GM23338 (cell line): ENCODE measurements around the gene ITPRID1. TPM values are rescaled to one million over a fixed set of nuclear protein-coding genes. Genes with fewer than 3 reads are reported as not detected.

Source experiments
- ATAC-seq: fragments of 200-7000 bp; cut with Tn5 transposase; 3 replicates; pipeline ENCODE4 v1.9.1; 2020
- DNase-seq: peaks from one replicate; pipeline ENCODE4 v3.0.0-alpha.2; 2015; ENCODE audit warnings: low spot score
- H2AFZ ChIP-seq: fragments of 200-600 bp; sonication (generic); 2 replicates; pipeline ENCODE4 v1.8.0; 2016; ENCODE audit warnings: antibody characterized with exemption, mild to moderate bottlenecking, moderate library complexity
- H3F3A ChIP-seq: fragments of 200-600 bp; sonication (generic); replicated peaks from 2 replicates; pipeline ENCODE4 v1.8.0; 2017; ENCODE audit warnings: antibody characterized with exemption, mixed run types, low read depth
- H3K27ac ChIP-seq: fragments of 200-600 bp; sonication (generic); 2 replicates; pipeline ENCODE4 v1.6.1; 2016; ENCODE audit warnings: low read depth
- H3K27me3 ChIP-seq: fragments of 200-600 bp; sonication (generic); 2 replicates; pipeline ENCODE4 v1.8.0; 2016; ENCODE audit warnings: mild to moderate bottlenecking, mixed run types, moderate library complexity; ENCODE audit not compliant: insufficient read depth
- H3K36me3 ChIP-seq: fragments of 200-600 bp; sonication (generic); 2 replicates; pipeline ENCODE4 v1.8.0; 2016; ENCODE audit warnings: mild to moderate bottlenecking; ENCODE audit not compliant: insufficient read depth
- H3K4me1 ChIP-seq: fragments of 200-600 bp; sonication (generic); 2 replicates; pipeline ENCODE4 v1.8.0; 2016; ENCODE audit warnings: mild to moderate bottlenecking, moderate library complexity; ENCODE audit not compliant: insufficient read depth
- H3K4me2 ChIP-seq: fragments of 200-600 bp; sonication (generic); 2 replicates; pipeline ENCODE4 v1.7.1; 2017; ENCODE audit warnings: mixed run types
- H3K4me3 ChIP-seq: fragments of 200-600 bp; sonication (generic); 2 replicates; pipeline ENCODE4 v1.6.1; 2016; ENCODE audit warnings: mixed run types
- H3K79me2 ChIP-seq: fragments of 200-600 bp; sonication (generic); replicated peaks from 2 replicates; pipeline ENCODE4 v1.8.0; 2017; ENCODE audit warnings: mild to moderate bottlenecking; ENCODE audit not compliant: insufficient read depth
- H3K9me2 ChIP-seq: fragments of 200-600 bp; sonication (generic); 2 replicates; pipeline ENCODE4 v1.8.0; 2017; ENCODE audit not compliant: insufficient read depth
- H4K20me1 ChIP-seq: fragments of 200-600 bp; sonication (generic); replicated peaks from 2 replicates; pipeline ENCODE4 v1.8.0; 2017; ENCODE audit warnings: mild to moderate bottlenecking; ENCODE audit not compliant: insufficient read depth
- H3K27ac Mint-ChIP-seq: 2 replicates; pipeline ENCODE4 v1.8.0; 2020; ENCODE audit warnings: inconsistent platforms, mild to moderate bottlenecking, moderate library complexity, mixed read lengths
- H3K27me3 Mint-ChIP-seq: 3 replicates; pipeline ENCODE4 v1.8.0; 2022; ENCODE audit warnings: low read depth, mild to moderate bottlenecking, moderate library complexity, mixed read lengths, inconsistent platforms; ENCODE audit not compliant: insufficient read depth, poor library complexity
- H3K36me3 Mint-ChIP-seq: 3 replicates; pipeline ENCODE4 v1.8.0; 2021; ENCODE audit warnings: low read depth, mild to moderate bottlenecking, inconsistent platforms, moderate library complexity, mixed read lengths
- H3K4me1 Mint-ChIP-seq: 3 replicates; pipeline ENCODE4 v1.8.0; 2020; ENCODE audit warnings: mild to moderate bottlenecking, inconsistent platforms, mixed read lengths
- H3K4me3 Mint-ChIP-seq: 3 replicates; pipeline ENCODE4 v1.8.0; 2021; ENCODE audit warnings: moderate library complexity, mild to moderate bottlenecking, inconsistent platforms, mixed read lengths
- H3K9me3 Mint-ChIP-seq: 3 replicates; pipeline ENCODE4 v1.8.0; 2020; ENCODE audit warnings: moderate library complexity, mild to moderate bottlenecking, inconsistent platforms, mixed read lengths
- CREB1 ChIP-seq: fragments of 250-450 bp; sonication (Bioruptor Pico); IDR thresholded peaks from 2 replicates; pipeline ENCODE4 v1.5.0; 2020; ENCODE audit warnings: low read depth, mild to moderate bottlenecking, moderate library complexity
- EZH2phosphoT487 ChIP-seq: fragments of 200-600 bp; sonication (generic); IDR thresholded peaks from one replicate; pipeline ENCODE4 v1.8.1; 2018; ENCODE audit warnings: antibody characterized with exemption; ENCODE audit not compliant: unreplicated experiment
- POLR2AphosphoS5 ChIP-seq: IDR thresholded peaks from 2 replicates; pipeline ENCODE4 v1.6.1; 2016; ENCODE audit warnings: antibody characterized with exemption, low read depth
- REST ChIP-seq: IDR thresholded peaks from one replicate; pipeline ENCODE4 v1.6.1; 2018; ENCODE audit warnings: antibody characterized with exemption; ENCODE audit not compliant: unreplicated experiment
- ZNF114 ChIP-seq: fragments of 250-450 bp; sonication (Bioruptor Pico); IDR thresholded peaks from 2 replicates; pipeline ENCODE4 v1.5.0; 2020; ENCODE audit warnings: mild to moderate bottlenecking, moderate library complexity
- ZNF331 ChIP-seq: fragments of 250-450 bp; sonication (Bioruptor Pico); IDR thresholded peaks from 2 replicates; pipeline ENCODE4 v1.5.0; 2020; ENCODE audit warnings: low read depth, mild to moderate bottlenecking, moderate library complexity
- ZNF462 ChIP-seq: fragments of 250-450 bp; sonication (Bioruptor Pico); IDR thresholded peaks from 2 replicates; pipeline ENCODE4 v1.5.0; 2020; ENCODE audit warnings: mild to moderate bottlenecking, moderate library complexity
- polyA plus RNA-seq: library from polyadenylated mRNA; unstranded; fragments of >200 nt; fragmentation: Nextera tagmentation; extraction: Ambion mirVana; gene quantifications from 2 replicates; pipeline ENCODE4 v1.2.1, GENCODE V29; 2016
- total RNA-seq: library from RNA; depleted of rRNA; stranded (reverse); fragments of >200 nt; shearing (Covaris generic); gene quantifications from 2 replicates; pipeline ENCODE4 v1.2.3, GENCODE V29; 2014

Gene ITPRID1
- total and polyA plus RNA-seq, 2 experiments from 2014 or later, result 0.05 to 0.45 TPM

- Mint-ChIP-seq H3K4me3 (no peak overlapping the region), H3K27me3 (no peaks in the 10 kb centered on the region), H3K4me1 (no peaks in the 10 kb centered on the region), H3K9me3 (no peaks in the 10 kb centered on the region), H3K27ac (no peak overlapping the region), H3K36me3 (no peaks in the 10 kb centered on the region)
- no peaks in the 10 kb centered on the region for H3K36me3 ChIP-seq
- no peak for TF ChIP-seq ZNF114 (CRISPR knock-in tag)
- no peak for TF ChIP-seq CREB1 (CRISPR knock-in tag)
- H3F3A ChIP-seq, result no peaks in the 10 kb centered on the region
- H4K20me1 ChIP-seq, result no peaks in the 10 kb centered on the region
- H3K9me2 ChIP-seq, result no peaks in the 10 kb centered on the region; the same call in none of the 2 replicates
- ATAC-seq (no peak), DNase-seq (no peak)
- H3K27ac ChIP-seq, result no peak overlapping the region
- no peaks in the 10 kb centered on the region for H3K79me2 ChIP-seq
- H3K4me1 ChIP-seq, result no peaks in the 10 kb centered on the region
- no peak overlapping the region for H3K4me2 ChIP-seq
- no peak overlapping the region for H2AFZ ChIP-seq
- no peak overlapping the region for H3K4me3 ChIP-seq
- 0 out of 2 replicates have a peak, but pooled peaks cover 1% of the 10 kb centered on the region for H3K27me3 ChIP-seq
These were observed 188.5 kb downstream of the ITPRID1 start for GRCh38 chr7:31702354-31702753.

- no peaks in the 10 kb centered on the region for H3K36me3 Mint-ChIP-seq
- peaks cover 5% of the 10 kb centered on the region; the same call in 2 of the 3 replicates for H3K4me1 Mint-ChIP-seq
- no peak overlapping the region for H2AFZ ChIP-seq
- H3K9me3 Mint-ChIP-seq, result no peaks in the 10 kb centered on the region
- ATAC-seq (no peak), DNase-seq (no peak)
- H3K27ac Mint-ChIP-seq, result no peak overlapping the region
- no peaks in the 10 kb centered on the region for H3K79me2 ChIP-seq
- H3K4me3 ChIP-seq, result no peak overlapping the region
- no peaks in the 10 kb centered on the region; the same call in none of the 2 replicates for H3K9me2 ChIP-seq
- no peaks in the 10 kb centered on the region for H3K36me3 ChIP-seq
- no peak overlapping the region for H3K27ac ChIP-seq
- no peaks in the 10 kb centered on the region for H3F3A ChIP-seq
- peaks cover 27% of the 10 kb centered on the region for H3K27me3 ChIP-seq
- H3K4me3 Mint-ChIP-seq, result no peak overlapping the region
- peaks cover 23% of the 10 kb centered on the region for H3K27me3 Mint-ChIP-seq
- no peaks in the 10 kb centered on the region for H4K20me1 ChIP-seq
- no peak overlapping the region for H3K4me2 ChIP-seq
- TF ChIP-seq ZNF331, result no peak
- H3K4me1 ChIP-seq, result peaks cover 5% of the 10 kb centered on the region; the same call in 1 of the 2 replicates
These were observed 191.5 kb downstream of the ITPRID1 start for GRCh38 chr7:31705377-31705776.

- no peaks in the 10 kb centered on the region for H3K79me2 ChIP-seq
- H3K27ac ChIP-seq, result no peak overlapping the region
- no peaks in the 10 kb centered on the region for H4K20me1 ChIP-seq
- H3F3A ChIP-seq, result no peaks in the 10 kb centered on the region
- Mint-ChIP-seq H3K27me3 (peaks cover 38% of the 10 kb centered on the region), H3K4me3 (no peak overlapping the region), H3K27ac (no peak overlapping the region), H3K36me3 (peaks cover 5% of the 10 kb centered on the region; the same call in 2 of the 3 replicates), H3K9me3 (peaks cover under 1% of the 10 kb centered on the region; the same call in 2 of the 3 replicates), H3K4me1 (peaks cover 18% of the 10 kb centered on the region; the same call in 2 of the 3 replicates)
- H2AFZ ChIP-seq, result no peak overlapping the region
- H3K4me3 ChIP-seq, result no peak overlapping the region
- no peak overlapping the region for H3K4me2 ChIP-seq
- no peaks in the 10 kb centered on the region for H3K36me3 ChIP-seq
- DNase-seq (no peak), ATAC-seq (no peak)
- H3K4me1 ChIP-seq, result peaks cover 16% of the 10 kb centered on the region
- peaks cover 42% of the 10 kb centered on the region for H3K27me3 ChIP-seq
- peaks cover 3% of the 10 kb centered on the region; the same call in 1 of the 2 replicates for H3K9me2 ChIP-seq
- TF ChIP-seq ZNF331 (no peak), ZNF462 (no peak), REST (no peak), POLR2AphosphoS5 (no peak), ZNF114 (CRISPR knock-in tag) (no peak), EZH2phosphoT487 (no peak)
These were observed 193.2 kb downstream of the ITPRID1 start for GRCh38 chr7:31707089-31707488.
